Measurements from ENCODE around the gene FBP1.

DNA sequence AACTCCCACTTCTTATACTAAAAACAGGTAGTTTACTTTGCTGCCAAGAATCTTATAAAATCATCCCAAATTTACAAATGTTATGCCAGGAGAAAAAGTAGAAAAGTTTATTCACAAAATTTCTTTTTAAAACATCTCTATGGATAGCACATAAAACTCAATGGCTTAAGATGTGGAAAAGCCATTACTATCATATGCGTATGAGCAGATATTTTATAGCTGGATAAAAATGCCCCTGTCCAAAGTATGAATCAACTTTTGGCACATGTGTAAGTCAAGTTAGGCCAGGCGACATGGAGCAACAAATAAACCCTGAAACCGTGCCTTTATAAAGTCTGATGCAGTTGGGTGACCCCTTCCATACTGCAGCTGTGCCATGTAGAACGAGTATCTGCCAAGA, 38.6 kb upstream of the FBP1 start:
- no peak for TF ChIP-seq CTCF (IDR thresholded peaks at IDR 0.05)
- no peak for TF ChIP-seq POLR2A (IDR thresholded peaks at IDR 0.05)

All from body of pancreas (tissue), 4 donors.